Epithelial cell of proximal tubule (primary cell): ENCODE results near the gene RNF111. TPM values are rescaled to one million over a fixed set of nuclear protein-coding genes. Genes with fewer than 3 reads are reported as not detected.

ENCODE experiments used
- DNase-seq: peaks from one replicate; pipeline ENCODE4 v3.0.0-alpha.2; 2011; ENCODE audit warnings: low read depth
- H3K4me3 ChIP-seq: 2 replicates; pipeline ENCODE4 v1.5.1; 2011; ENCODE audit warnings: low read depth, mild to moderate bottlenecking, low read length
- CTCF ChIP-seq: conservative IDR thresholded peaks from 2 replicates; pipeline ENCODE4 v1.5.1; 2012; ENCODE audit warnings: low read depth, mild to moderate bottlenecking, low read length
- total RNA-seq: library from RNA; depleted of rRNA; stranded (reverse); fragments of >200 nt; gene quantifications from 2 replicates; pipeline ENCODE4 v1.2.3, GENCODE V29; 2015

RNF111 gene
- total RNA-seq, 1 donor from 2014 or later: 8.5 TPM

DNA sequence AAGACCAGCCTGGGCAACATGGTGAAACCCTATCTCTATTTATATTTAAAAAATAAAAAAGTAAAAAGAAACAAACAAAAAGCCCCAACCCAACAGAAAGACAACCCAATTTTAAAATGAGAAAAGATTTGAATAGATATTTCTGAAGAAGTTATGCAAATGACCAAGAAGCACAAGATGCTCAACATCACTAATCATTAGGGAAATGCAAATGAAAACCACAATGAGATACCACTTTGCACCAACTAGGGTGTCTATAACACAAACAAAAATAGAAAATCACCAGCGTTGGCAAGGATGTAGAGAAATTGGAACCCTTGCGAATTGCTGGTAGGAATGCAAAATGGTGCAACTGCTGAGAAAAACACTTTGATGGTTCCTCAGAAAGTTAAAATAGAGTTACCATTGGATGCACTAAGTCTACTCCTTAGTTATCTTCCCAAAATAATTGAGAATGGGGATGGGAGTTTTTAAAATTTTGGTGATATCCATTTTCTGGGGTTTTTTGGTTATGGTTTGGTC, 71.7 kb downstream of the RNF111 start:
- no peak for DNase-seq
- H3K4me3 ChIP-seq: no peak overlapping the region
- no peak for TF ChIP-seq CTCF

DNA sequence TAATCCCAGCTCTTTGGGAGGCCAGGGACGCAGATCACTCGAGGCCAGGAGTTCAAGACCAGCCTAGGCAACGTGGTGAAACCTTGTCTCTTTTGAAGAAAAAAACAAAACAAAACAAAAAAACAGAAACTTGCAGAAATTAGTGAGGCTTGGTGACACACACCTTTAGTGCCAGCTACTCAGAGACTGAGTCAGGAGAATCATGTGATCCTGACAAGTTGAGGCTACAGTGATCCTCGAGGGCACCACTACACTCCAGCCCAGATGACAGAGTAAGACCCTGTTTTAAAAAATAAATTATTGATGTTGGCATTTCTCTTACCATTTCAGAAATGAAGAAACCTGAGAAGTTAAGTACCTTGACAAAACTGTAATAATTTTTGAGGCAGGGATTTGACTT, 72.9 kb downstream of the RNF111 start:
- no peak overlapping the region for H3K4me3 ChIP-seq
- DNase-seq: no peak
- TF ChIP-seq CTCF: no peak

DNA sequence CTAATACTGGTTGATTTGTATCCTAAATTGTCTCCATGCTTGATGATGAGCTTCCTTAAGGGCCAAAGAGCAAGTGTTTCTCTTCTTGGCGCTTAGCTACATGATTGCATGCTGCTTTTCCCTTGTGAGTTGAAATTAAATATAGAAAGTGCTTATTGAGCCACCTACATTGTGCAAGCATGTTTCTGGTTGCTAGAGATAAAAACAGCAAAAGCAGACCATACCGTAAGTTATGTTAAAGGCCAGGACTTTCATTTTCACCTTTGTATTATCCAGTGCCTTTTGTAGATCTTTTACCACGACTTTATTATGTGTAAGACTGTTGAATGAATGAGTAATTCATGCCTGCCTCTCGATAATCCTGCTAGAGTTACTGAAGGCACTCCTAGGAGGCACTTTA, 75.6 kb downstream of the RNF111 start:
- H3K4me3 ChIP-seq: no peak overlapping the region
- DNase-seq: no peak
- TF ChIP-seq CTCF: no peak

- H3K4me3 ChIP-seq: no peak overlapping the region
- no peak for TF ChIP-seq CTCF
- no peak for DNase-seq
These were observed 82.0 kb downstream of the RNF111 start for GRCh38 chr15:59069430-59069829.

- H3K4me3 ChIP-seq: no peak overlapping the region
- DNase-seq: no peak
- TF ChIP-seq CTCF: no peak
These were observed 87.1 kb downstream of the RNF111 start for GRCh38 chr15:59074607-59075006.

GRCh38 chr15:59087731-59088130, 100.3 kb downstream of the RNF111 start:
- no peak for DNase-seq
- no peak overlapping the region for H3K4me3 ChIP-seq
- TF ChIP-seq CTCF: no peak

DNA sequence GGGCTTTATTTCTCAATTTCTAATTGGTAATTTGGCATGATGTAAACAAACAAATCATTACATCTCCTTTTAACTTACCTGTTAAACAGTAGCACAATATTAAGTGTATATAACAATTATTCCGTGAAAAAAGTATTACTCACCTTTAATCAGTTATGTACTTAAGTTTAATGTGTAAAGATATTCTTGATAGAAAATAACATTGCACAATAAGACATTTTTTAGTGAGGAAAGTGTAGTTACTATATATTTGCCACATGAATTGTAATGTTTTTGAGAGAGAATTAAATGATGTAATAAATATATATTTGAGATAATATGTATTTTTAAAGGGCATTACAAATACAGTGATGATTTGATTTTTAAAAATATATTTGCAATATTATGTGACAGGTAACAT, 106.6 kb downstream of the RNF111 start:
- TF ChIP-seq CTCF: no peak
- no peak overlapping the region for H3K4me3 ChIP-seq
- DNase-seq: no peak
